Testis (tissue), 3 donors: ENCODE data around the gene HSPD1. TPM values are rescaled to one million over a fixed set of nuclear protein-coding genes. Genes with fewer than 3 reads are reported as not detected.

ENCODE experiments used
- DNase-seq: peaks from one replicate; pipeline ENCODE4 v3.0.0-alpha.2; 2019
- H3K27ac ChIP-seq, 2 donors: fragments of 200-600 bp; sonication (generic); one replicate each; pipeline ENCODE4 v1.5.1; 2019
- H3K27me3 ChIP-seq: fragments of 200-600 bp; sonication (generic); one replicate; pipeline ENCODE4 v1.5.1; 2019
- H3K36me3 ChIP-seq: fragments of 200-600 bp; sonication (generic); one replicate; pipeline ENCODE4 v1.5.1; 2017; ENCODE audit warnings: low read depth; ENCODE audit errors: missing control alignments
- H3K4me1 ChIP-seq: fragments of 200-600 bp; sonication (generic); one replicate; pipeline ENCODE4 v1.5.1; 2019
- H3K4me3 ChIP-seq, 2 donors: fragments of 200-600 bp; sonication (generic); one replicate each; pipeline ENCODE4 v1.5.1; 2017 to 2019
- H3K9me3 ChIP-seq: fragments of 200-600 bp; sonication (generic); one replicate; pipeline ENCODE4 v1.5.1; 2017
- POLR2A ChIP-seq: fragments of 450-650 bp; IDR thresholded peaks from one replicate; pipeline ENCODE4 v1.6.1; 2017; ENCODE audit warnings: antibody characterized with exemption, mild to moderate bottlenecking, moderate library complexity
- WGBS, 2 donors: methylation state at CpG; one replicate each; pipeline ENCODE4 v1.1.5; 2018; 5-methylcytosine and 5-hydroxymethylcytosine counted together
- intact Hi-C: fragments of 100-400 bp; cut with DNase I; formaldehyde crosslinking; loops from one replicate; pipeline ENCODE4 v1.15.1; 2023; ENCODE audit warnings: low total_unique reads
- polyA plus RNA-seq: library from polyadenylated mRNA; stranded (reverse); fragments of 350-450 nt; fragmentation: Illumina TruSeq; extraction: RNeasy Lipid Tissue Mini Kit (QIAGEN cat#74804); gene quantifications from one replicate; pipeline ENCODE4 v1.2.3, GENCODE V29; 2014; ENCODE audit warnings: low read depth, low replicate concordance; ENCODE audit not compliant: insufficient read depth
- total RNA-seq, 2 donors: library from RNA; depleted of rRNA; stranded (reverse); fragments of >200 nt; gene quantifications; one replicate each; pipeline ENCODE4 v1.2.3, GENCODE V29; 2016
- TF ChIP-seq, protein P1 (sequence below), 3 experiments: fragments of 450-650 bp in 2 of 3; fragments of 200-600 bp in 1 of 3; sonication (generic) in 1 of 3; IDR thresholded peaks; one replicate each; pipeline ENCODE4 v1.5.1; 2016 to 2019; ENCODE audit warnings: antibody characterized with exemption in 3 of 3, mild to moderate bottlenecking in 2 of 3, moderate library complexity in 1 of 3

The HSPD1 gene
- total and polyA plus RNA-seq, 3 donors from 2014 or later, result 107 to 121 (median 111) TPM

DNA sequence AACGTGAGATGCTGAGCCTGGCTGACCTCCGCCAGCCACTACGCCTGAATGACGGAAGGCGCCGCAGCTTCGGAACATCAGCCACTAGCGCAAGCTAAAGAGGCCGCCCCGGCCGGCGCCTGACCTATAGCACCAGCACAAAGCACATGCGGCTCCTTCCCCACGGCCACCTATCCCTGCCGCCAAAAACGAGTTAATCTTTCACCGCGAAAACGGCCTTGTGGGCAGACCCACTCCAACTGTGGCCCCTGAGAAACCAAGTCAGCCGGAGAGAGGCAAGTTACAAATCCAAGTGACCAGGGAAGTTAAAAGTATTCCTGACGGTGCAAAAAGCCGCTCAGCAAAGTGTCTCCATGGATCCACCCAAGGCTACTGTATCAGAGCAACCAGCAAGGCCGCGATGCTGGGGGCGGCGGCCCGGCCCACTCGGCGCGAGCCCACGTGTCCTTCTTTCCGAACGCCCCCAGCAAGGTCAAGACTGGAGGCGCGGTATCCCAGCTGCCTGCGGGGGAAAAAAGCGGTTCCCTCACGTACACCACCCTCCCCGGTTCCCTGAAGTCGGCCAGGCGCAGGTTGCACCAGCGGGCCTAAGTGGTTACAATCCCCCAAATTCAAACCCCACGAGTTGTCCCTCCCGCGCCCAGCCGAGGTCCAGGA lies 575 bp downstream of the HSPD1 start:
- Histone ChIP-seq H3K9me3 (no peaks in the 10 kb centered on the region), H3K4me3 (peak overlapping the region; percentile 71 to 83), H3K4me1 (peaks cover 24% of the 10 kb centered on the region), H3K27me3 (no peaks in the 10 kb centered on the region), H3K27ac (peak overlapping the region; percentile 99 to 100), H3K36me3 (no peaks in the 10 kb centered on the region)
- 0 to 1% methylated on average over 9 to 44 of the region's 46 CpGs for WGBS, 2 donors
- intact Hi-C loops, result no loop called here
- peak; percentile 82 for DNase-seq
- TF ChIP-seq POLR2A, result no peak
- TF ChIP-seq, protein P1, sequence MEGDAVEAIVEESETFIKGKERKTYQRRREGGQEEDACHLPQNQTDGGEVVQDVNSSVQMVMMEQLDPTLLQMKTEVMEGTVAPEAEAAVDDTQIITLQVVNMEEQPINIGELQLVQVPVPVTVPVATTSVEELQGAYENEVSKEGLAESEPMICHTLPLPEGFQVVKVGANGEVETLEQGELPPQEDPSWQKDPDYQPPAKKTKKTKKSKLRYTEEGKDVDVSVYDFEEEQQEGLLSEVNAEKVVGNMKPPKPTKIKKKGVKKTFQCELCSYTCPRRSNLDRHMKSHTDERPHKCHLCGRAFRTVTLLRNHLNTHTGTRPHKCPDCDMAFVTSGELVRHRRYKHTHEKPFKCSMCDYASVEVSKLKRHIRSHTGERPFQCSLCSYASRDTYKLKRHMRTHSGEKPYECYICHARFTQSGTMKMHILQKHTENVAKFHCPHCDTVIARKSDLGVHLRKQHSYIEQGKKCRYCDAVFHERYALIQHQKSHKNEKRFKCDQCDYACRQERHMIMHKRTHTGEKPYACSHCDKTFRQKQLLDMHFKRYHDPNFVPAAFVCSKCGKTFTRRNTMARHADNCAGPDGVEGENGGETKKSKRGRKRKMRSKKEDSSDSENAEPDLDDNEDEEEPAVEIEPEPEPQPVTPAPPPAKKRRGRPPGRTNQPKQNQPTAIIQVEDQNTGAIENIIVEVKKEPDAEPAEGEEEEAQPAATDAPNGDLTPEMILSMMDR (IDR thresholded peaks at IDR 0.05), result no peak

DNA sequence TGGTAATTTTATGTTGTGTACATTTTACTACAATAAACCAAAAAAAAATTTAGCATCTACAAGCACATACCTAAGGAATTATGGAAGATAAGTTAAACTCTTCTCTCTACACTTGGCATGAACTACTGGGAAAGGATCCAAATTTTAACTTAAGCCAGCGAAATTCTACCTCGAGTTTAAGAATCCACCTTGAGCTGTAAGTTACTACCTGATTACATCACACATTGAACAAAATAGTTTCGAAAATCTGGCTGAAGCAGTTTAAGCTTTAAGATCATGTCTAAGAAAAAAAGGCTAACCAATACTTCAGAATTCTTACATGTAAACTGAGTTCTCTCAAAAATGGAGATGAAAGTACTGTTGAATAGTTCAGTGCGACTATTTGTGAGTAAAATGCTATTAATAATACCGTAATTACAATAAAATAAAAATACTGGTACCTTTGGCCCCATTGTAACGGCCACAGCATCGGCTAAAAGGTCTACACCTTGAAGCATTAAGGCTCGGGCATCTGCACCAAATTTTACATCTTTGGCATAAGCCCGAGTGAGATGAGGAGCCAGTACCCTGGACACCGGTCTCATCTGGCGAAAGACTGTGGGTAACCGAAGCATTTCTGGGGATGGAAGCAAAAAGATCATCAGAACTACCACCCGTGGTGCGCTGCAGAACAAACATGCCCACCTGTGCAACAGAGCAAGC lies 1.3 kb downstream of the HSPD1 start:
- WGBS, 2 donors, result 6 to 8% methylated on average over 14 of the region's 14 CpGs
- intact Hi-C loops, result no loop called here

DNA sequence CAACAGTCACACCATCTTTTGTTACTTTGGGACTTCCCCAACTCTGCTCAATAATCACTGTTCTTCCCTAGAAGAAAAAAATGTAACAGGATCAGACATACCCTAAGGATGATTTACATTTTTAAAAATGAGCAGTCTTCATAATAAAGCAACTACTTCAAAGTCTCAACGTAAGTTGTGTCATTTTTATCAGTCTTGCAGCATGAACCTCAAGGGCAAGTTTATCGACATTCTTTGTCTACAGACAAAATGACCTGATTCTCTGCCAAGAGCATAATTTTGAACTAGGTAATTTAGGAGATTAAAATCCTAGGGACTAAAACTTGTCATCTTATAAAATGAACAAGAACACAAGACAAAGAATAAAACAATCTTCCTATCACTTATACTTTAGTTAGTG lies 2.3 kb downstream of the HSPD1 start:
- Histone ChIP-seq H3K4me3 (no peak overlapping the region), H3K27ac (peak overlapping the region; percentile 23 to 99), H3K9me3 (no peaks in the 10 kb centered on the region), H3K27me3 (no peaks in the 10 kb centered on the region), H3K4me1 (peaks cover 23% of the 10 kb centered on the region), H3K36me3 (no peaks in the 10 kb centered on the region)
- no peak for DNase-seq
- 21 to 25% methylated on average over 2 of the region's 2 CpGs for WGBS, 2 donors
- intact Hi-C loops, result no loop called here
- TF ChIP-seq POLR2A, result no peak
- TF ChIP-seq, protein P1 (IDR thresholded peaks at IDR 0.05), result no peak

More for the DNA sequence above, 1.3 kb downstream of the HSPD1 start:
- DNase-seq, result no peak
- H3K9me3 ChIP-seq, result no peaks in the 10 kb centered on the region
- no peaks in the 10 kb centered on the region for H3K27me3 ChIP-seq
- TF ChIP-seq, protein P1 (IDR thresholded peaks at IDR 0.05), result no peak
- no peak for TF ChIP-seq POLR2A
- H3K4me3 ChIP-seq, result peak overlapping the region; percentile 71 to 83
- H3K27ac ChIP-seq, result peak overlapping the region; percentile 99 to 100
- peaks cover 24% of the 10 kb centered on the region for H3K4me1 ChIP-seq
- no peaks in the 10 kb centered on the region for H3K36me3 ChIP-seq

DNA sequence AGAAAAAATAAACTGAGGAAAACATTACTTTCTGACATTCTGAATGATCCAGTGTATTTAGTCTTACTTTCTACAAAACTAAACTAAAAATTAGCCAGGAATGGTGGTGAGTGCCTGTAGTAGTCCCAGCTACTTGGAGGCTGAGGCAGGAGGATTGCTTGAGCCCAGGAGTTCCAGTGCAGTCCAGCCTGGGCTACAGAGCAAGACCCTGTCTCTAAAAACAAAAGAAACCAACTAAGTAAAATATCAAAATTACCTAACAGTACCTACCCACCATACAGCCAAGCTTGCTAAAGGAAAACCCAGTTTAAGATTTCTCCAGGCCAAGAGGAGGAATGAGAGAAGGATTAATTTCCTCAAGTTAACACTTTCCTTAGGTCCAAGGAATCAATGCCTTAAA lies 2.9 kb downstream of the HSPD1 start:
- Histone ChIP-seq H3K36me3 (no peaks in the 10 kb centered on the region), H3K4me3 (no peak overlapping the region), H3K4me1 (peaks cover 18% of the 10 kb centered on the region), H3K27ac (peak overlapping the region in 1 of 2 donors; percentile 6), H3K9me3 (no peaks in the 10 kb centered on the region), H3K27me3 (no peaks in the 10 kb centered on the region)
- no peak for DNase-seq
- TF ChIP-seq, protein P1 (IDR thresholded peaks at IDR 0.05), result no peak
- no peak for TF ChIP-seq POLR2A
- intact Hi-C loops, result no loop called here
